HCEC 1CT (cell line): ENCODE data around the gene DCUN1D1.
A peak's percentile ranks its signal among the peaks of the same experiment; 100 is the strongest.

Experiments used
- DNase-seq: peaks from one replicate; pipeline ENCODE4 v3.0.0-alpha.2; 2017

The DCUN1D1 gene

DNA sequence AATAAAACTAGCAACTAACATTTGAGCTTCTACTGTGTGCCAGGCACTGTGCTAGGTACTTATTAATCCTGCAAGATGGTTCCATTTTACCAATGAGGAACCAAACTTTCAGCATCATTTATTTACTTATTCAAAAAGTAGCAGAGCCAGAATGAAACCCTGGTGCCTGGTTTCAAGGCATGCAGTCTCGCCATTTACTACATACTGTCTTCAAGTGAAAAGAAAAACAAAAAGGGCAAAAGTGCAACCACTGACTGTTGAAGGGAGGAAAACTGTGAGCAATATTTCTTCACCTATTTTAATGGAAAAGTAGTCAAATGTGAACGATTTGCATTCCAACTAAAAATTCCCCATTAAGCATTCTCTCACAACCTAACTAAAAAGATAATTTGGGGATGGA lies 8.7 kb downstream of the DCUN1D1 start:
- no peak for DNase-seq

GRCh38 chr3:182970811-182971418 lies 9.4 kb downstream of the DCUN1D1 start:
- DNase-seq: no peak

DNA sequence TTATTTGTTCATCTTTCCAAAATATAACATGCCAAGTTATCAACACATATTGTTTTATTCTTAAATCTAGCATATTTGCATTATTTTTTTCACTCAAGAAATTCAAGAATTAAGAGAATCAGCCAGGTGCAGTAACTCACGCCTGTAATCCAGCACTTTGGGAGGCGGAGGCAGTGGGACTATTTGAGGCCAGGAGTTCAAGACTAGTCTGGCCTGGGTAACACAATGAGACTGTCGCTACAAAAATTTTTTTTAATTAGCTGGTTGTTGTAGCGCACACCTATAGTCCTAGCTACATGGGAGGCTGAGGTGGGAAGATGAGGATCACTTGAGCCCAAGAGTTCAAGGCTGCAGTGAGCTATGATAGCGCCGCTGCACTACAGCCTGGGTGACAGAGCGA lies 10.5 kb downstream of the DCUN1D1 start:
- no peak for DNase-seq

- DNase-seq: peak; percentile 54
Observed at GRCh38 chr3:182969277-182969676, 11.1 kb downstream of the DCUN1D1 start.

- peak; percentile 6 for DNase-seq
Observed at GRCh38 chr3:182967218-182968204, 12.8 kb downstream of the DCUN1D1 start.

DNA sequence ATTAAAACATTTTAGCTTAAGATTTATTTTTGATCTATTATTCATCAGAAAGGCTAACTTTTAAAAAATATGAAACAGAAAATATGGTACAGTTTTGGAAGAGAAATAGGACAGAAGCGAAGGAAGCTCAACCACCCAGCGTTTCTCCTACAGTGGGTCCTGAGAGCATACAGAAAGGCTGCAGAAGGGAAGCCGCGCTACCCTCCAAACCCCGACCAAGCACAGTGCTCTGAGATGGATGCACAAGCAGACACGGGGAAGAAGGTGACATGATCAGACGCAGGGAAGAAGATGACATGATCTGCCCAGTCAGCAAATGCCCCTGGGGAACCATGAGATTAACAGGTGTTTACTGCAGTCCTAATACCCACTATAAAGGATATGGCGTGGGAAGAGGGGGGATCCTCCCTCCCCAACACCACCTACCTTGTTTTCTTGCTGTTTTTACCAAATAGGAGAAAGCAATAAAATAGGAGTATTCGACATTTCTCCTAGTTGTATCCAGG lies 14.4 kb downstream of the DCUN1D1 start:
- no peak for DNase-seq

- DNase-seq: no peak
Observed at GRCh38 chr3:182964179-182964578, 16.2 kb downstream of the DCUN1D1 start.

DNA sequence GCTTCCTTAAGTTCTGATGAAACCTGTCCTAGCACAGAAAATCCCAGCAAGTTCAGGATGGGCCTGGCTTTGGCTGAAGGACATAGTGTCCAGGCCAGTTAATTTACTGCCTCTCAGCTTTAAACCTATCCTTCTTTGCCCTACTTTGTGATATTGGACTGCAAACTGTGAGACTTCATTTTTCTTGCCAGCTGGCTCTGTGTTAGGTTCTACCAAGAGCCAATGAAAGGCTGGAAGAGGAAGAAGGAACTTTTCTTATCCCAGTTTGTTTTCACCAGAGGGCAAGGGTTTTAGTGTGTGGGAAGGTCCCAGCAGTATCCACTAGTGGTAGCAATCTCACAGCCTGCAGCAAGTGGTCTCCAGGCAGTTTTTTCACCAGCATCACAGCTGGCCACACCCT lies 18.2 kb downstream of the DCUN1D1 start:
- DNase-seq: no peak

- DNase-seq: no peak
Observed at GRCh38 chr3:182959474-182960350, 20.6 kb downstream of the DCUN1D1 start.

DNA sequence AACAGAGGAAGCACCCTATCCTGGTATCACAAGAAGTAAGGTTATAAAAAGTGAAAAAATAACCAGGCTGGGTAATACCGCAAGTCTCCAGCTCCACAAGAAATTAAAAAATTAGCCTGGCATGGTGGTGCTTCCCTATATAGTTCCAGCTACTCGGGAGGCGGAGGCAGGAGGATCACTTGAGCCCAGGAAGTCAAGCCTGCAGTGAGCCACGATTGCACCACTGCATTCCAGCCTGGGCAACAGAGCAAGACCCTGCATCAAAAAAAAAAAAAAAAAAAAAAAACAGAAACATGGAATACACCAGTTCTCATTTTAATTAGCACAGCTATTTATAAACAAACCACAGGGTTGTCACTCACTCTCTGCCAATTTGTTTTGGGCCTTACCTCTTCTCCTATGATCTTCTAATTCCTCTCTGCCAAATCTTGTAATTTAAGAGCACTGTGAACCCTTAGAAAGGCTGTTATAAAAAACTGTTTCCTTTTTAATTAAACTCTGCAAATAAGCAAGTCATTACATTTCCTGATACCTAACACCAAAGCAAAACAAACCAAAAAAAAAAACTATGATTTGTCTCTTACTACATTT lies 22.6 kb downstream of the DCUN1D1 start:
- no peak for DNase-seq

- DNase-seq: no peak
Observed at GRCh38 chr3:182957226-182957625, 23.1 kb downstream of the DCUN1D1 start.

- DNase-seq: no peak
Observed at GRCh38 chr3:182954553-182955235, 25.6 kb downstream of the DCUN1D1 start.

- DNase-seq: no peak
Observed at GRCh38 chr3:182949688-182950087, 30.6 kb downstream of the DCUN1D1 start.

DNA sequence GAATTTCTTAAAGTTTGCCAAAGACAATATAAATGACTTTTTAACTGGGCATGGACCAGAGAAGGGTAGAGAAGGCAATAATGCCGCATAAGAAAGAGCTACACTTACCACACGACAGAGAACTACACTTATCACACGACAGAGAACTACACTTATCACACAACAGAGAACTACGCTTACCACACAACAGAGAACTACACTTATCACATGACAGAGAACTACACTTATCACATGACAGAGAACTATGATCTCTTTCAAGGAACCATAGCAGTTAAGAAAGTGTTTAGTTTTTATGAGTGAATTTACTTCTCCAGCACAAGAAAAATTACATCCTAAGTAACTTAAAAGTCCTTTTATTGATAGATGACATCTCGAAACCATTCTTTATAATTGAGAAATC lies 32.0 kb downstream of the DCUN1D1 start:
- no peak for DNase-seq

GRCh38 chr3:182947888-182948287 lies 32.5 kb downstream of the DCUN1D1 start:
- no peak for DNase-seq

DNA sequence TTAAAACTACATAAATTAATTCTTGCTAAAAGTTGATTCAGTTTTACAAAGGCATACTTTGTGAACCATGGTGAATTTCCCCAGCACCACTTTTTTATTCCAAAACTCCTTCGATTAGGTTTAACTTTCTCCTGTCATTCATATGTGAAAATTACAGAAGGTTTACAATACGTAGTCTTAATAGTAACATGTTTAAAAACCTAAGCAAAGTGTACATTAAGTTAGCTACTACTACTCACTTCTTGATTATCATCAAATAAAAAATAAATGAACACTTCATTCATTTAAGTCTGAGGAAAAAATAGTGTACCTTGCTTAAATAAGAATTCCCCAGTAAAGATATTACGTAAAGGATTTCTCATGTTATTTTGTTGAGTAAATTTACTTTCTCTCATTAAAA lies 38.6 kb downstream of the DCUN1D1 start:
- no peak for DNase-seq

DNA sequence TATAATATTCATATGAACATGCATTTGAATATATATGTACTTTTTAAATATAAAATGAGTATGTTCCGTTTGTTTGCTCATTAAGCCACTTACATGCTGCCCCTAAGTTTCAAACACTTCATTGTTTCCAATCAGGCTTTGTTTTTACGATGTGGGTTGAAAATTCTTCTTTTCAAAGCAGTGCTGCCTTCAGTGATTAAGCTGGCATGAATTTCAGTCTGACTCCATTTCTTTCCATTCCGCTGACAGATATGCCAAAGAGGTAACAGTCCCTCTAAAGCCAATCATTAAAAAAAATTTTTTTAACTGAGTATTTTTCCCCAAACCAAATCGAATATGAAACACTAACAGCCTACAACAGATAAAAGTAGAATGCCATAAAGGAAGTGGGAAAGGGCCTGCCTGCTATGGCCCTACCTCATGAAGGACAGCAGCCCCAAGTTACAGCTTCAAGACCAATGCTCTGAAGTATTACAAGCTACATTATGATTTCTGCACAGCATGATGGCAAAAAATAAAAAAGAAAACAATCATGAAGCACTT lies 40.0 kb downstream of the DCUN1D1 start:
- DNase-seq: no peak

DNA sequence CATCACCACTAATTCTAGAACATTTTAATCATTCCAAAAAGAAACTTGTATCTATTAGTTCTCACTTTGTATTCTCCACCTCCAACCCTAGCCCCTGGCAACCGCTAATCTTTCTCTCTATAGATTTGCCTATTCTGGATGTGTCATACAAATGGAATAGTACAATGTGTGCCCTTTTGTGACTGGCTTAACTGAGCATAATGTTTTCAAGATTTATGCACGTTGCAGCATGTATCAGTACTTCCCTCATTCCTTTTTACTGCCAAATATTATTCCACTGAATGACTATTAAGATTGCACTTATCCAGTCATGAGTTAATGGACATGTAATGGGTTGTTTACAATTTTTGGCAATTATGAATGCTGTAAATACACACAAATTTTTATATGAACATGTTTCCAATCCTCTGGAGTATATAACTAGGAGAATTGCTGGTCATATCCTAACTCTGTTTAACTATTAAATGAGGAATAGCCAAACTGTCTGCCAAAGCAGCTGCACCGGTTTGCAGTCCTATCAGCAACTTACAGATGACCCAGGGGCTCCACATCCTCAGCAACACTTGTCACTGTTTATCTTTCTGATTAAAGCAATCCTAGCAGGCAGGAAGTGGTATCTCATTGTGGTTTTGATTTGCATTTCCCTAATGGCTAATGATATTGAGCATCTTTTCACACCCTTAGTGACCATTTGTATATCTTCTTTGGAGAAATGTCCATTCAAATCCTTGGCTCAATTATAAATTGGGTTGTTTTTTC lies 42.9 kb downstream of the DCUN1D1 start:
- DNase-seq: no peak

DNA sequence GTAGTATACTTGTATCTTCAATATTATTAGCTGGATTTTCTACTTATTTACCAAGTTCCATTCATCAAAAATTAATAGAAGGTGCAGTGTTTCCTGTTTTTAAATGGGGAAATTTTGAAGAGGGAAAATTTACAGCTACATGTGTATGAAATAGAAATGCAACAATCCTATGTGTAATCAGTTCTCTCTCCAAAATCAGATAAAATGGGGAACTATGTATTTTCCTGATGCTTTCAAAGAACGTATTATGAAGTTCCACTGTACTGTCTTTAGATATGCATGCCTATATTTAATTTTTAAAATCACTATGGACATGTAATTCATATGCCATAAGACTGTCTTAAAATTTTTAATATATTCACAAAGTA lies 43.4 kb downstream of the DCUN1D1 start:
- DNase-seq: no peak

DNA sequence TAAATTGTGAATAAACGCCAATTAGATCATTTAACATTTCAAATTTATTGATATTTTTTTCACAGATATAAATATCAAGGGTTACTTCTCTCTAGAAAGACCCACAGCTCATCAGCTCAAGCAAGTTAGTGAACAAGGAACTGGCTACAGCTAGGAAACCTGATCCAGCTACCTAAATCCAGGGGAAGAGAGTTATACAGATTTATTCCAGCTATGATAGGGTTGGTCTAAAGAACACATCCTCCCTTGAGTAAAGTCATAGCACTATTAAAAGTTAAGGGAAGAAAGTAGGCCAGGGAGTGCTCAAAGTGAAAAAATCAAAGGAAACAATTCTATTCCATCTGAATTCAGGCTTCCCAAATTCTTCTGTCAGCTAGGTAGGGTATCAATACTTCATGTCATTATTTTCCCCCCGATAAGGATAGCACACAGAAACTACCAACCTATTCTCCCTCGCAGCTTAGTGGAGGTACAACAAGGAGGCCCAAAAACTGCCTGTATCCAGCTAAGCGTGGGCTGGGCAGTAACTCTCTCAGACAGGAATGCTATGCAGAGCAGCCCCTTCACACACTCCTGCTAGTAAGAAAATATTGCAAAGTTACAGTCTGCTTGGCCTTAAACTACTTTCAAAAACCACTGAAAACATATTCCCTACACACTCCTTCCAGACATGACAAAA lies 44.0 kb downstream of the DCUN1D1 start:
- DNase-seq: no peak
